KOPT-K1 (cell line): ENCODE results near the gene XCL1.

Source experiments
- H3K27ac ChIP-seq: fragments of 200-600 bp; sonication (generic); 2 replicates; pipeline ENCODE4 v1.5.1; 2016; ENCODE audit warnings: antibody characterized with exemption, mild to moderate bottlenecking, low read depth, low read length; ENCODE audit not compliant: poor library complexity, severe bottlenecking
- H3K36me3 ChIP-seq: fragments of 200-600 bp; sonication (generic); 2 replicates; pipeline ENCODE4 v1.5.1; 2017; ENCODE audit warnings: antibody characterized with exemption, mild to moderate bottlenecking, low read length, moderate library complexity; ENCODE audit not compliant: insufficient read depth
- H3K9me3 ChIP-seq: fragments of 200-600 bp; sonication (generic); 2 replicates; pipeline ENCODE4 v1.5.1; 2017; ENCODE audit warnings: antibody characterized with exemption, low read length, mild to moderate bottlenecking; ENCODE audit not compliant: insufficient read depth, poor library complexity, severe bottlenecking

The XCL1 gene

DNA sequence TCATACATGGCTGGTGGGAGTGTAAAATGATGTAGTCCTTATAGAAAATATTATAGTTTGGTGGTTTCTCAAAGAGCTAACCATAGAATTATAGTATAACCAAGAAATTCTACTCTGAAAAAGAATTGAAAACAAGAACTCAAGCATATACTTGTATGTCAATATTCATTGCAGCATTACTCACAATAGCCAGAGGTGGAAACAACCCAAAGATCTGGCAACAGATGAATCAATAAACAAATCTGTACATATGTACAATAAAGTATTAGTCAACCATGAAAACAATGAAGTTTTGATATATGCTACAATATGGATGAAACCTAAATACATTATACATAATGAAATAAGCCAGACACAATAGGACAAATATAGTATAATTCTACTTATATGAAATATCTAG, 29.7 kb downstream of the XCL1 start:
- no peaks in the 10 kb centered on the region for H3K9me3 ChIP-seq

DNA sequence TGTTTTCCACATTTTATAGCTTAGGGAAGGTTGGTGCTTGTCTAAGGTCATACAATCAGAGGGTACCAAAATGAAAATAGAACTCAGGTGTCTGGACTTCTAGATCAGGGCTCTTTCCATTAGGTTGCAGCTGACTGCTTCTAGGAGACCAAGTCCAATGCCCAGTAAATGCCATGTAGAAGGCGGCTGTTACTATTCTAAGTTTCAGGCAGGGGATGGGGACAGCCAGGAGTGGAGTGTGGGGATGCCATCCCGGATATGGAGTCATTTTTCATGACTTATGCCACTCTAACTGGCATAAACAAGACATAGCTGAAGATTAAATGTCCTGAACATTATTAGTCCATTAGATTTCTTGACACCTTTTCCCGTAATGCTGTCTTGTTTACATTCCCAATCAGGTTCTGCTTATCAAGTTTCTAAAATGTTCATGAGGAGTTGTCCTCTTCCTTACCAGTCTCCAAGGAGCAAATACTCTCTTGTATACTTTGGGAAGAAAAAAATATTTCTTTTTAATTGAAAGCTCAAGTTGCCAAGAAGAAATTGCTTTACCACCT, 31.5 kb downstream of the XCL1 start:
- no peaks in the 10 kb centered on the region for H3K9me3 ChIP-seq
- H3K27ac ChIP-seq: no peak overlapping the region
- H3K36me3 ChIP-seq: no peaks in the 10 kb centered on the region

More for the DNA sequence above, 29.7 kb downstream of the XCL1 start:
- H3K36me3 ChIP-seq: no peaks in the 10 kb centered on the region
- H3K27ac ChIP-seq: no peak overlapping the region

- Histone ChIP-seq H3K9me3 (no peaks in the 10 kb centered on the region), H3K36me3 (no peaks in the 10 kb centered on the region), H3K27ac (no peak overlapping the region)
Observed at GRCh38 chr1:168608796-168609715, 32.7 kb downstream of the XCL1 start.

DNA sequence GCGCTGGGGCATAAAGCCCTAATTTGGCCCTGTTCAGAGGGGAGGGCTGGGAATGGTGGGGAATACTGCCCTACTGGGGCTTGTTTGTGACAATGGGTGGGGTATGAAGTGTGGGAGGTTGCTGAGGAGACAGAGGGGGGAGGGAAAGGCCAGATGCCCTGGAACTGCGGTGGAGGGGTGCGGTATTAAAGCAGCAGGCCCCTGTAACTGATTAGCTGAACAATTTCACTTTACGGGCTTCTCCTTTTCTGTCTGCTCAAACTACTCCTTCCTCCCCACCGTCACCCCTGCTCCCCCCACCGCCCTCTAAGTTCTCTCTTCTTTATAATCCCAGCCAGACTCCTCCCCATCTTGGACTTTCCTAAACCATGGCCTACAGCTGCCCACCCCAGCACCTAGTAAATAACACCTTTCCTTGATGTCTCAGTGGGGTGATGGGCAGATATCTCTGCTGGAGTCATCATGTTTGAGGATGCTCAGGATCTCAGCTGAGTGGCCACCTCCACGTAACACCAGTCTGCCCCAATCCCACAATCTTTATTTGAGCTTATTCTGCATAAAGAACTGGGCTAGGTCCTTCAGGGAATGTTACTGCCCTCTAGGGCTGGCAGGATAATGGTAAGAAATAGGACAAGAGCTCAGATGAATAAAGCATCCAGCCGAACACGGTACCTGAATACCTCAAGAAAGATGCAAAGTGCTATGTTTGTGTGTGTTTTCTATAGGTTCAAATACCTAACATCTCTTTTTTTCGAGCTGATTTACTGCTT, 33.5 kb downstream of the XCL1 start:
- no peaks in the 10 kb centered on the region for H3K9me3 ChIP-seq
- H3K27ac ChIP-seq: no peak overlapping the region
- H3K36me3 ChIP-seq: no peaks in the 10 kb centered on the region

DNA sequence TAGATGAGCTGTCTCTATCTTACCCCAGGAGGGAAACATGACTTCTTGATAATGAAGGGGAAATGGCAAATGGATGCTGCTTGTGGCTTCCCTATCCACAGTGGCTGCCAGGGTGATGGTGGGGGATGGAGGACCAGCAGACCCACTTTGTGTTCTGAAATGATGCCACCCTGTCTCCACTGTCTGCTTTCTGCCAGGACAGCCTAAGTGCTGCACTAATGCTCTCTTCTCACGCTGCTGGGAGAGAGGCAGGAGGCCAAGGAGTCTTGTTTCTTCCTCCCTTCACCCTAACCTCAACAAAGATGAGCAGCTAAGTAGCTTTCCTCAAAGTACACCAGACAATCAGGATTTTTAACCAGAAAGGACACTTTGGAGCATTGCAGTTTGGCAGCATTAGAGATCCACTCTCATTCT, 36.6 kb downstream of the XCL1 start:
- H3K9me3 ChIP-seq: no peaks in the 10 kb centered on the region
- H3K36me3 ChIP-seq: no peaks in the 10 kb centered on the region
- no peak overlapping the region for H3K27ac ChIP-seq

- Histone ChIP-seq H3K9me3 (no peaks in the 10 kb centered on the region), H3K36me3 (no peaks in the 10 kb centered on the region), H3K27ac (no peak overlapping the region)
Observed at GRCh38 chr1:168613691-168614231, 37.4 kb downstream of the XCL1 start.

- Histone ChIP-seq H3K36me3 (no peaks in the 10 kb centered on the region), H3K9me3 (no peaks in the 10 kb centered on the region), H3K27ac (no peak overlapping the region)
Observed at GRCh38 chr1:168614235-168614634, 37.8 kb downstream of the XCL1 start.

DNA sequence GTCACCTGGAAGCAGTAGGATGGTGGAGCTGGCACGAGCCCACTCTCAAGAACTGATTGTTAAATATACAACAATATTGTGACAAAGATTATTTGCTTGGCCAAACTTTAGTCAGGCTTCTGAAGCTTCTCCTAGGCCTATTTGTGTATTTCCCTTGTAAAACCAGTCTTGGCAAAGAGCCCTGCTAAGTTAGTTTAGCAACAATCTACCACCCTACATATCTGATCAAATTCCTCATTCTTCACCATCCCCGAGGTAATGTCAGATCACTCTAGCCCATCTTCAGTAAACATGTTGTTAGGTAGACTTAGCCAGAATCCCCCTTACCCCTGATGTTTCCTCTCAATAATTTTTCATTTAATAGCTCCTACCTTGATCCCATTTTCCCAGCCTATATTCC, 39.6 kb downstream of the XCL1 start:
- Histone ChIP-seq H3K27ac (no peak overlapping the region), H3K9me3 (no peaks in the 10 kb centered on the region), H3K36me3 (no peaks in the 10 kb centered on the region)

- no peaks in the 10 kb centered on the region for H3K36me3 ChIP-seq
- H3K9me3 ChIP-seq: no peaks in the 10 kb centered on the region
- H3K27ac ChIP-seq: no peak overlapping the region
Observed at GRCh38 chr1:168617974-168618750, 41.8 kb downstream of the XCL1 start.

- Histone ChIP-seq H3K27ac (no peak overlapping the region), H3K9me3 (no peaks in the 10 kb centered on the region), H3K36me3 (no peaks in the 10 kb centered on the region)
Observed at GRCh38 chr1:168618886-168619285, 42.5 kb downstream of the XCL1 start.

GRCh38 chr1:168621356-168621755, 45.0 kb downstream of the XCL1 start:
- Histone ChIP-seq H3K9me3 (no peaks in the 10 kb centered on the region), H3K27ac (no peak overlapping the region), H3K36me3 (no peaks in the 10 kb centered on the region)

DNA sequence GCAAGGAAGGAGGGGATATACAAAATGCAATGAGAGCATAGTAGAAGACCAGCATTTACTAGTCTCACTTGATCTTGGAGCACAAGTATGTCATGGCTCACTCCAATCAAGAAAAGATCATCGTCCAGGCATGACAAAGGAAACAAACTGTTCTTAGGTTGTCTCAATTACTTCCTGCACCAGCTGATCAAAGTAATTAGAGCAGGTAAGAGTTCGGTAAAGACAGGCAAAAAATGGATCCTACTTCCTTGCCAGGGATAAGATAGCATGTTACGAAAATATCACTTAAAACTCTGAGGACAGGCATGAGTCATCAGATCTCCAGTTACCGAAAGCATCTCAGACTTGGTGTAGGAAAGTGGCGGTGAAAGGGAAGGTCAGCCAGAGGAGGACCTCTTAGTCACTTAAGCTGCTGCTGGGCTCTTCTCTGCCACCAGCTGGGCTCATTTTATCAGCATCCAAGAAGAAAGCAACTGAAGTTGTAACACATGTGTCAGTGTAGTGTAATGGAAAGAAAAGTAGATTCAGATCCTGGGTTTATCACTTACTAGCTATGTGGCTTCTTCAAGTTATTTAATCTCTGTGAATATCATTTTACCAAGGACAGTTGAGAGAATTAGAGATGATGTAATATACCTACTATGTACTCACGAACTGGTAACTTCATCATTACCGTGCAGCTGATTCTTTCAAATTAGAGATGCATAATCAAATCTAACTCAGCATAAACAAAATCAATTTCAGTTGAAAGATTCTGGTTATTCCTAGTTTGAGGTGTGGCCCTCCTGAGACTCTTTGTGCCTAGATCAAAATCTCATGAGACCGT, 46.8 kb downstream of the XCL1 start:
- no peaks in the 10 kb centered on the region for H3K9me3 ChIP-seq
- H3K36me3 ChIP-seq: no peaks in the 10 kb centered on the region
- no peak overlapping the region for H3K27ac ChIP-seq

GRCh38 chr1:168623831-168624230, 47.4 kb downstream of the XCL1 start:
- Histone ChIP-seq H3K36me3 (no peaks in the 10 kb centered on the region), H3K9me3 (no peaks in the 10 kb centered on the region), H3K27ac (no peak overlapping the region)

GRCh38 chr1:168626326-168626725, 49.9 kb downstream of the XCL1 start:
- Histone ChIP-seq H3K9me3 (no peaks in the 10 kb centered on the region), H3K36me3 (no peaks in the 10 kb centered on the region), H3K27ac (no peak overlapping the region)
